ENCODE results near the gene NRG4. TPM values are rescaled to one million over a fixed set of nuclear protein-coding genes. Genes with fewer than 3 reads are reported as not detected.

NRG4 gene
- total and polyA plus RNA-seq, 5 donors from 2014 or later = not detected

DNA sequence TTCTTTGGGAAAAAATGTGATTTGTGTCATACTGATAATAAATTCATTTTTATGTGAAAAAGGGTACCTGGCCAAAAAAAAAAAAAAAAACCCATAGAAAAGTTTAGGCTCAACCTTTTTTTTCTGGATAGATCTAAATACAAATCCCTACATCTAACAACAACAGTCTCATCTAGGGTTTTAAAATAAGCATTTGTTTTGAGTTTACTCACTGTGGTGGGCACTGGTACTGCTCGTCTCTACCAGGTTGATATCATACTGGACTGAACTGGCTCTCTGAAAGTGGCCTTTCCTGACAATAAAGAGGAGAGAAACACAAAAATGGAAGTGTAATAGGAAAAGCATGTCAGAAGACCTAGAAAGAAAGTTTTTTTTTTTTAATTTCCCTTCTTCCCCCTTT is 56.5 kb downstream of the NRG4 start:
- H3K4me1 Mint-ChIP-seq = peaks cover 0 to 6% (median 0%) of the 10 kb centered on the region in 4 donors
- DNase-seq (no peak), ATAC-seq (ENCODE audit: low read depth in 2 of 2) (no peak)
- H3K36me3 Mint-ChIP-seq = no peaks in the 10 kb centered on the region
- H3K4me3 Mint-ChIP-seq = no peak overlapping the region
- peaks cover 63% of the 10 kb centered on the region for H3K27me3 Mint-ChIP-seq
- H3K36me3 ChIP-seq (ENCODE audit: control insufficient read depth, insufficient read depth, low read length) = no peaks in the 10 kb centered on the region
- H3K27me3 ChIP-seq (ENCODE audit: control insufficient read depth, insufficient read depth, low read length) = peaks cover 11% of the 10 kb centered on the region
- no peak overlapping the region for H3K27ac Mint-ChIP-seq
- peaks cover 0 to 2% (median 0%) of the 10 kb centered on the region in 7 donors for H3K9me3 Mint-ChIP-seq
- H3K4me1 ChIP-seq (ENCODE audit: control insufficient read depth, insufficient read depth, low read length, poor library complexity, severe bottlenecking) = no peaks in the 10 kb centered on the region
- H3K9me3 ChIP-seq (ENCODE audit: control insufficient read depth in 2 of 2, low read length in 2 of 2) = no peaks in the 10 kb centered on the region
- H3K27ac ChIP-seq (ENCODE audit: insufficient read depth, low read length, poor library complexity, severe bottlenecking) = no peak overlapping the region
- no peak overlapping the region for H3K4me3 ChIP-seq (ENCODE audit: low read depth, low read length)

DNA sequence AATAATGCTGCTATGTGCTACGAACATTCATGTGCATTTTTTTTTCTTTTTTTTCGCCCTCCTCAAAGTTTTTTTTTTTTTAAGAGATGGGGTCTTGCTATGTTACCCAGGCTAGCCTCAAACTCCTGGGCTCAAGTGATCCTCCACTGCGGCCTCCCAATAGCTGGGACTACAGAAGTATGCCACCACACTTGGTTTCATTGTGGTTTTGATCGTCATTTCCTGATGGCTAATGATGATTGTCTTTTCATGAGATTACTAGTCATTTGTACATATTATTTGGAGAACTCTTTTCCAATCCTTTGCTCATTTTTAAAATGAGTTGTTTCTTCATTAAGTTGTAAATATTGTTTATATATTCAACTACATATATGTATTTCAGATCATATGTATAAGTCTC is 59.7 kb downstream of the NRG4 start:
- Histone ChIP-seq H3K36me3 (ENCODE audit: control insufficient read depth, insufficient read depth, low read length) (no peaks in the 10 kb centered on the region), H3K27me3 (ENCODE audit: control insufficient read depth, insufficient read depth, low read length) (peaks cover 12% of the 10 kb centered on the region), H3K9me3 (ENCODE audit: control insufficient read depth in 2 of 2, low read length in 2 of 2) (no peaks in the 10 kb centered on the region), H3K27ac (ENCODE audit: insufficient read depth, low read length, poor library complexity, severe bottlenecking) (no peak overlapping the region), H3K4me3 (ENCODE audit: low read depth, low read length) (no peak overlapping the region), H3K4me1 (ENCODE audit: control insufficient read depth, insufficient read depth, low read length, poor library complexity, severe bottlenecking) (no peaks in the 10 kb centered on the region)
- no peak overlapping the region for H3K4me3 Mint-ChIP-seq
- no peaks in the 10 kb centered on the region for H3K36me3 Mint-ChIP-seq
- peaks cover 0 to 5% (median 0%) of the 10 kb centered on the region in 7 donors for H3K9me3 Mint-ChIP-seq
- peaks cover 0 to 6% (median 0%) of the 10 kb centered on the region in 4 donors for H3K4me1 Mint-ChIP-seq
- DNase-seq = peak in 1 of 3 donors; percentile 7
- ATAC-seq (ENCODE audit: low read depth in 2 of 2) = no peak
- no peak overlapping the region for H3K27ac Mint-ChIP-seq
- peaks cover 76% of the 10 kb centered on the region for H3K27me3 Mint-ChIP-seq

DNA sequence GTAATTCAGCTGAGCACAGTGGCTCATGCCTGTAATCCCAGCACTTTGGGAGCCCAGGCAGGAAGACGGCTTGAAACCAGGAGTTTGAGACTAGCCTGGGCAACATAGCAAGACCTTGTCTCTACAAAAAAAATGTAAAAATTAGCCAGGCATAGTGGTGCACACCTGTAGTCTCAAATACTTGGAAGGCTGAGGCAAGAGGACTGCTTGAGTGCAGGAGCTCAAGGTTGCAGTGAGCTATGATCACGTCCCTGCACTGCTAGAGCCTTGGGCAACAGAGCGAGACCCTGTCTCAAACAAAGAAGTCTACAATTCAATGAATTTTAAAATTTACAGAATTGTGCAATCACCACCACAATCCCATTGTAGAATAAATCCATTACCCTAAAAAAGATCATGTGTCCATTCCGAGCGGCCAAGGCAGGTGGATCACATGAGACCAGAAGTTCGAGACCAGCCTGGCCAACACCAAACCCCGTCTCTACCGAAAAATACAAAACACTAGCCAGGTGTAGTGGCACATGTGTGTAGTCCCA is 63.4 kb downstream of the NRG4 start:
- no peak for ATAC-seq (ENCODE audit: low read depth in 2 of 2)
- no peak overlapping the region for H3K27ac Mint-ChIP-seq
- no peaks in the 10 kb centered on the region for H3K4me1 ChIP-seq (ENCODE audit: control insufficient read depth, insufficient read depth, low read length, poor library complexity, severe bottlenecking)
- H3K36me3 Mint-ChIP-seq = no peaks in the 10 kb centered on the region
- peaks cover 0 to 5% (median 0%) of the 10 kb centered on the region in 7 donors for H3K9me3 Mint-ChIP-seq
- H3K4me1 Mint-ChIP-seq = no peaks in the 10 kb centered on the region
- no peak overlapping the region for H3K4me3 ChIP-seq (ENCODE audit: low read depth, low read length)
- no peak overlapping the region for H3K27ac ChIP-seq (ENCODE audit: insufficient read depth, low read length, poor library complexity, severe bottlenecking)
- no peaks in the 10 kb centered on the region for H3K36me3 ChIP-seq (ENCODE audit: control insufficient read depth, insufficient read depth, low read length)
- H3K27me3 ChIP-seq (ENCODE audit: control insufficient read depth, insufficient read depth, low read length) = peaks cover 11% of the 10 kb centered on the region
- peaks cover 61% of the 10 kb centered on the region for H3K27me3 Mint-ChIP-seq
- no peaks in the 10 kb centered on the region for H3K9me3 ChIP-seq (ENCODE audit: control insufficient read depth in 2 of 2, low read length in 2 of 2)
- no peak for DNase-seq
- no peak overlapping the region for H3K4me3 Mint-ChIP-seq

DNA sequence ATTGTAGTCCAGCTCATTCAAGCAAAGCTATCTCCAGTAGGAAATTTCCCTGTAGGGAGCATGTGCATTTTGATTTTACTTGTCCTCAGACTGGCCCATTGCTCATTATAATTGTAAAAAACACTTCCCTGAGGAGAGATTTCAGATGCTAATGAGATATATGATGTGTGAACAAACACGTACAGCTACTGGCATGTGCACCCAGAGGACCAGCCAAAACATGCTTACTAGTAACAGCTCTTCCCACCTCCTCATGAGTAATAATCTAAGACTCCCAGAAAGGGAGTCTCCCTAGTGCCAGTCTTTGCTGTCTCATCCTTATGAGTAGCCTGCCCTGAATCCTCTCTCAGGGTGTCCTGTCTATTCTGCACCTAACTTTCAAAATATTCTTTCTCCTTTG is 65.1 kb downstream of the NRG4 start:
- Mint-ChIP-seq H3K9me3 (peaks cover 0 to 5% (median 0%) of the 10 kb centered on the region in 7 donors), H3K36me3 (no peaks in the 10 kb centered on the region), H3K4me1 (no peaks in the 10 kb centered on the region), H3K27me3 (peaks cover 48% of the 10 kb centered on the region), H3K27ac (no peak overlapping the region), H3K4me3 (no peak overlapping the region)
- Histone ChIP-seq H3K4me1 (ENCODE audit: control insufficient read depth, insufficient read depth, low read length, poor library complexity, severe bottlenecking) (no peaks in the 10 kb centered on the region), H3K36me3 (ENCODE audit: control insufficient read depth, insufficient read depth, low read length) (no peaks in the 10 kb centered on the region), H3K27me3 (ENCODE audit: control insufficient read depth, insufficient read depth, low read length) (peaks cover 11% of the 10 kb centered on the region), H3K27ac (ENCODE audit: insufficient read depth, low read length, poor library complexity, severe bottlenecking) (no peak overlapping the region), H3K4me3 (ENCODE audit: low read depth, low read length) (no peak overlapping the region), H3K9me3 (ENCODE audit: control insufficient read depth in 2 of 2, low read length in 2 of 2) (no peaks in the 10 kb centered on the region)
- DNase-seq (no peak), ATAC-seq (ENCODE audit: low read depth in 2 of 2) (no peak)

DNA sequence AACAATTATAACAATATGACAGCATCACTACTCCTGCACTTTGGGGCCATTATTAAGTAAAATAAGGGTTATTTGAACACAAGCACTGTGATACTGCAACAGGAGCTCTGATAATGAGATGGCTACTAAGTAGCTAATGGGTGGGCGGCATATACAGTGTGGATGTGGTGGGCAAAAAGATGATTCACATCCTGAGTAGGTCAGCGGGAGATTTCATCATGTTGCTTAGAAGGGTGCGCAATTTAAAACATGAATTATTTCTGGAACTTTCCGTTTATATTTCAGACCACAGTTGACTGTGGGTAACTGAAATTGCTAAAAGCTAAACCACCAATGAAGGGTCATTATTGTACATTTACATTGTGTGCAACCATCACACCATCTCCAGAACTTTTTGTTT is 66.3 kb downstream of the NRG4 start:
- ATAC-seq (ENCODE audit: low read depth in 2 of 2) = no peak
- no peaks in the 10 kb centered on the region for H3K36me3 Mint-ChIP-seq
- peaks cover 0 to 5% (median 0%) of the 10 kb centered on the region in 7 donors for H3K9me3 Mint-ChIP-seq
- Histone ChIP-seq H3K36me3 (ENCODE audit: control insufficient read depth, insufficient read depth, low read length) (no peaks in the 10 kb centered on the region), H3K4me3 (ENCODE audit: low read depth, low read length) (no peak overlapping the region), H3K27ac (ENCODE audit: insufficient read depth, low read length, poor library complexity, severe bottlenecking) (no peak overlapping the region), H3K27me3 (ENCODE audit: control insufficient read depth, insufficient read depth, low read length) (peaks cover 9% of the 10 kb centered on the region), H3K9me3 (ENCODE audit: control insufficient read depth in 2 of 2, low read length in 2 of 2) (no peaks in the 10 kb centered on the region), H3K4me1 (ENCODE audit: control insufficient read depth, insufficient read depth, low read length, poor library complexity, severe bottlenecking) (no peaks in the 10 kb centered on the region)
- H3K27ac Mint-ChIP-seq = no peak overlapping the region
- no peaks in the 10 kb centered on the region for H3K4me1 Mint-ChIP-seq
- H3K27me3 Mint-ChIP-seq = peaks cover 44% of the 10 kb centered on the region
- no peak overlapping the region for H3K4me3 Mint-ChIP-seq
- no peak for DNase-seq

DNA sequence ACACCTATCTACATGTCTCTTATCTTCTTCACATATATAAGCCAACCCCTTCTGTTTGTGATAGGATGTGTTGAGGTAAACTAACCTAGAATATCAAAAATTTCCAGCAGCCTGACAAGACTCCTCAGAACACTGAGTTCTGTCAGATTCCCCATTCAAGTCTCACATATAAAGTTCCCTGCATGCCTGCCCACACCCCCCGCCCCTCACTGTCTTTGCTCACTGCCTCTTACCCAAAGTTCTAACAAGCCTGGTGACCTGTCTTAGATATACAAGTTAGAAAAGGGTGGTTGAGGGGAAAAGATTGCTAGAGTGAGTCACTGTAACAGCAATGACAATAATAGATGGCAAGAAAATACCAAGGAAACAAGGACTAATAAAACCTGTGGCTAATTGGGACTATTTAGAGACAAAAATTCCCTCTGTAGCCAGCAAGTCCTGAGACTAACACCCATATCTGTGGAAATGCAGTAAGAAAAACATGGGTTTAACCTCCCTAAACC is 68.5 kb downstream of the NRG4 start:
- peaks cover 0 to 12% (median 0%) of the 10 kb centered on the region in 7 donors for H3K9me3 Mint-ChIP-seq
- peaks cover 4% of the 10 kb centered on the region for H3K36me3 Mint-ChIP-seq

DNA sequence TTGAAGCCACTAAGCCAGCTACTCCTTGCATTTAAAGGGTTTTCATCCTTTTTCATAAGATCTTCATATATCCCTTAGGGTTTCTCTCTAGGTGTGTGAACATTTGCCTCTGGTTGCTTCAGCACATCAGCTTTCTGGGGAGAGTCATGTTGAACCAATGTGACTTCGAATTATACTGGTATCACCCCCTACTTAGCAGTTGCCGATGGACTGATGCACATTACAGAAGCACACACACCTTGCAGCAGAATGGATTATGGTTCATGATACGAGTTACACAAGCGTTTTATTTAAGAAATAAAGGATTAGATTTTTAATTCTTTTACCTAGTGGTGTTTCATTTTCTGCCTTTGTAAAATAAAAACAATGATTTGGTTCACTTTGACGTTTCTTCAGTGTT is 69.0 kb downstream of the NRG4 start:
- peak overlapping the region in 1 of 3 donors; percentile 2 for H3K27ac Mint-ChIP-seq
- DNase-seq (no peak), ATAC-seq (ENCODE audit: low read depth in 2 of 2) (no peak)
- peaks cover 9% of the 10 kb centered on the region for H3K27me3 ChIP-seq (ENCODE audit: control insufficient read depth, insufficient read depth, low read length)
- H3K27ac ChIP-seq (ENCODE audit: insufficient read depth, low read length, poor library complexity, severe bottlenecking) = no peak overlapping the region
- no peaks in the 10 kb centered on the region for H3K36me3 ChIP-seq (ENCODE audit: control insufficient read depth, insufficient read depth, low read length)
- H3K9me3 Mint-ChIP-seq = peaks cover 0 to 15% (median 0%) of the 10 kb centered on the region in 7 donors
- H3K4me1 Mint-ChIP-seq = no peaks in the 10 kb centered on the region
- H3K36me3 Mint-ChIP-seq = peaks cover 9% of the 10 kb centered on the region
- no peak overlapping the region for H3K4me3 Mint-ChIP-seq
- no peaks in the 10 kb centered on the region for H3K4me1 ChIP-seq (ENCODE audit: control insufficient read depth, insufficient read depth, low read length, poor library complexity, severe bottlenecking)
- no peak overlapping the region for H3K4me3 ChIP-seq (ENCODE audit: low read depth, low read length)
- no peaks in the 10 kb centered on the region for H3K9me3 ChIP-seq (ENCODE audit: control insufficient read depth in 2 of 2, low read length in 2 of 2)
- peaks cover 20% of the 10 kb centered on the region for H3K27me3 Mint-ChIP-seq

More for the DNA sequence above, 68.5 kb downstream of the NRG4 start:
- no peaks in the 10 kb centered on the region for H3K36me3 ChIP-seq (ENCODE audit: control insufficient read depth, insufficient read depth, low read length)
- H3K4me3 ChIP-seq (ENCODE audit: low read depth, low read length) = no peak overlapping the region
- H3K27me3 ChIP-seq (ENCODE audit: control insufficient read depth, insufficient read depth, low read length) = peaks cover 9% of the 10 kb centered on the region
- ATAC-seq (ENCODE audit: low read depth in 2 of 2) = no peak
- H3K27ac ChIP-seq (ENCODE audit: insufficient read depth, low read length, poor library complexity, severe bottlenecking) = no peak overlapping the region
- DNase-seq = no peak
- no peaks in the 10 kb centered on the region for H3K4me1 ChIP-seq (ENCODE audit: control insufficient read depth, insufficient read depth, low read length, poor library complexity, severe bottlenecking)
- peak overlapping the region in 1 of 3 donors; percentile 2 for H3K27ac Mint-ChIP-seq
- H3K4me3 Mint-ChIP-seq = no peak overlapping the region
- H3K4me1 Mint-ChIP-seq = no peaks in the 10 kb centered on the region
- H3K27me3 Mint-ChIP-seq = peaks cover 24% of the 10 kb centered on the region
- H3K9me3 ChIP-seq (ENCODE audit: control insufficient read depth in 2 of 2, low read length in 2 of 2) = no peaks in the 10 kb centered on the region

DNA sequence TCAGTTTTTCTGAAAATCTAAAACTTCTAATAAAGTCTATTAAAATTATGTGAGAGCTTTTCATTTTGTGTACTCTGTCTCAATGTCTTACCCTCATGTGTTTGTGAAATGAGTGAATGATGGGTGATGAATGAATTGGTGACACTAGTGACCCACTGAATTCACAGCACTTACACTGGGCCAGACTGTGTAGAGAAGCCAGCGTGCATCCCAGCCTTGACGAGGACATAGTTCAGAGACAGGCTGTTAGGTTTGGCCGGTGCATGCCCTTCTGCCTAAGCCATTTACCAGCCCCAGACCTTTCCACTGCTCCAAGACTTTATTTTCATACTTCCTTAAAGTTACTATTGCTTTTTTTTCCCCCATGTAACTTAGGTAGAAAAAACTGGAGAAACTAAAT is 69.8 kb downstream of the NRG4 start:
- Histone ChIP-seq H3K4me3 (ENCODE audit: low read depth, low read length) (no peak overlapping the region), H3K9me3 (ENCODE audit: control insufficient read depth in 2 of 2, low read length in 2 of 2) (no peaks in the 10 kb centered on the region), H3K27ac (ENCODE audit: insufficient read depth, low read length, poor library complexity, severe bottlenecking) (no peak overlapping the region), H3K27me3 (ENCODE audit: control insufficient read depth, insufficient read depth, low read length) (peaks cover 6% of the 10 kb centered on the region), H3K4me1 (ENCODE audit: control insufficient read depth, insufficient read depth, low read length, poor library complexity, severe bottlenecking) (no peaks in the 10 kb centered on the region), H3K36me3 (ENCODE audit: control insufficient read depth, insufficient read depth, low read length) (peaks cover 3% of the 10 kb centered on the region)
- H3K27me3 Mint-ChIP-seq = peaks cover 14% of the 10 kb centered on the region
- DNase-seq (no peak), ATAC-seq (ENCODE audit: low read depth in 2 of 2) (no peak)
- H3K4me3 Mint-ChIP-seq = no peak overlapping the region
- no peaks in the 10 kb centered on the region for H3K4me1 Mint-ChIP-seq
- H3K27ac Mint-ChIP-seq = no peak overlapping the region
- H3K36me3 Mint-ChIP-seq = peaks cover 15% of the 10 kb centered on the region
- peaks cover 0 to 15% (median 0%) of the 10 kb centered on the region in 7 donors for H3K9me3 Mint-ChIP-seq

All from CD4-positive, CD25-positive, alpha-beta regulatory T cell (primary cell).